ENCODE results near the gene NR3C2.

The NR3C2 gene

GRCh38 chr4:148112231-148112982 lies 329.8 kb downstream of the NR3C2 start:
- TF ChIP-seq CTCF (IDR thresholded peaks at IDR 0.05) (no peak), ZFX (IDR thresholded peaks at IDR 0.05; ENCODE audit: borderline replicate concordance) (no peak)
- H3K27ac ChIP-seq, result no peak overlapping the region

DNA sequence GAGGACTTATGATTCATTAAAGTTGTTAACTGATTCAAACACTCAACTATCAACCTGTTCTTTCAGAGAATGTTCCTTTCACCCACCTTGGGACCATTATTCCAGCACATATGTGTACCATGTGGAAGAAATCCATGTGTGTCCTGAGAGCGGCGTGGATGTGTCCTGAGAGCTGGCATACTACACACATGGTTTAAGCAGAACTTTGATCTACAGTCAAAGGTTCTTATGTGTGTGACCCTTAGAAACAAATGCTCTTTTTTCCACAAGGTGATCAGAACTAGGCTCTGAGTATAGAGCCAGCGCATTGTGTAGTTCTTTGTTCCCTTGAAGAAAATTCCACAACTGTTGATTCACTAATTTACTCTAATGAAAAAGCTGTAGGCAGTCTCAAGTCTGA lies 332.0 kb downstream of the NR3C2 start:
- H3K27ac ChIP-seq, result no peak overlapping the region
- TF ChIP-seq CTCF (IDR thresholded peaks at IDR 0.05) (no peak), ZFX (IDR thresholded peaks at IDR 0.05; ENCODE audit: borderline replicate concordance) (no peak)

GRCh38 chr4:148109216-148109615 lies 333.0 kb downstream of the NR3C2 start:
- H3K27ac ChIP-seq, result no peak overlapping the region
- TF ChIP-seq ZFX (IDR thresholded peaks at IDR 0.05; ENCODE audit: borderline replicate concordance) (no peak), CTCF (IDR thresholded peaks at IDR 0.05) (no peak)

DNA sequence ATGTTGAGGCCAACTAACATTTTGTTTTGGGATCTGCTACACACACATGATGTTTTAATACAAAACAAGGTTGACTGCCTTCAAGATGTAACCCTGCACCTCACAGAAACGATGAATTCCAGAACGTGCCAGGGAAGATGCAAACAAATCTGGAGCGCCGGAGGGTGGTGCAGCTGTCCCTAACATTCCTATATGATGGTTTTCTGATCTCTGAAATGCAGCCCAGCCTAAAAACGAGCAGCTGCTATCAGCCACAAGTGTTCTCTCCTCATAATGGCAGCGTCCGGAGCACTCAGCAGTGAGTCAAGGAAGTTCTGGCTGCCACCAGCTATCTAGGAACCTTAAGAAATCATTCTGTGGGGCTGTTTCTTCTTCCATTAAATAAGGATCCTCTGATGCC lies 333.4 kb downstream of the NR3C2 start:
- no peak for TF ChIP-seq CTCF (IDR thresholded peaks at IDR 0.05)
- TF ChIP-seq ZFX (IDR thresholded peaks at IDR 0.05; ENCODE audit: borderline replicate concordance), result no peak

DNA sequence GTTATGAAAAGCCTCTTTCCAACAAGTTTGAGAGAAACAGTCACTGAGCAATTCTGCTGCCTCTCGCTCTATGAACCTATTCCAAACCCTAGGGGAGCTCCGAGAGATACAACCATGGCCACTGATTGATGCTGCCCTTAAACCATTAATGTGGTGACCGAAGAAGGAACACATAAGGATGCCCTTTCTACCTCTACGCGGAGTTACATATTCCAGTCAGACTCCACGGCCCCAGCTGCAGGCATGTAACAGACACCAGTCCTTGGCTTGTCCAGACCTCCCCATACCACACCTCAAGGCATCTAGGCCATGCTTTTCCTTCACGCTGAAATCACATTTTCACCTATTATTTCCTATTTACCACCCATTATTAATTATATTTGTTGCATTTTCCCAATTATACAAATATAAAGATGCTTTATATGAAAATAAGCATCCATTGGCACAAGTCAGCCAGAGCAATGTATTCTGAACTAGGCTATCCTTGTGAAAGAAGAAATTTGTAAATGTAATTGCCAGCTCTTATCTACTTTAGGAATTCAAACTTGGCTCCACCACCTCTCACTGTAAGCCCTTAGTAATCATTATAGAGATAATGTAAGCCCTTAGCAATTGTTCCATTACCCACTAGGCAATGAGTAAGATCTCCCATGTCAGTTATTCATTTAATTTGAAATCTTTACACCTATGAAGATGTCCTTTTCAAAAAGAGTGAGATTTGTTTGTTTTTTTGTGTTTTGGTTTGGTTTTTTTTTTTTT lies 338.4 kb downstream of the NR3C2 start:
- no peak overlapping the region for H3K27ac ChIP-seq
- TF ChIP-seq ZFX (IDR thresholded peaks at IDR 0.05; ENCODE audit: borderline replicate concordance) (no peak), CTCF (IDR thresholded peaks at IDR 0.05) (no peak)

More for the DNA sequence above, 333.4 kb downstream of the NR3C2 start:
- H3K27ac ChIP-seq, result no peak overlapping the region

DNA sequence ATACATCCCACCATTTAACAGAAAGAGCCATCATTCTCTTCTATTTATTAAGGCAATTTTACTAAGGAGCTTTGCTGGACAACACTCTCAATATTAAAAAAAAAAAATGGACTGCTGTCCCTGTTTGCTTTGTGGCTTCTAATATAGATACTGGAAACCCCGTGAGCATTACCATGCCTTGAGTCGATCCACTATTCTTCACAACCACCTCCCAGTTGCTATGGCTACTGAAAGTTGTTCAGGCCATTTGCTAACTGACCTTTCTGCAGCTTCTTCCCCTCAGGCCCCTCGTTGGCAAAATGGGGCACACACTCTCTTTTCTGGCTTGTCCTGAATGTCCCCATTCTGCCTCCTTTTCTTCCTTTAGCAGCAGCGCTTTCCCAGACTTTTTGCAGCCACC lies 340.4 kb downstream of the NR3C2 start:
- TF ChIP-seq CTCF (IDR thresholded peaks at IDR 0.05), result no peak
- TF ChIP-seq ZFX (IDR thresholded peaks at IDR 0.05; ENCODE audit: borderline replicate concordance), result no peak

GRCh38 chr4:148101235-148101634 lies 341.0 kb downstream of the NR3C2 start:
- TF ChIP-seq ZFX (IDR thresholded peaks at IDR 0.05; ENCODE audit: borderline replicate concordance), result no peak
- TF ChIP-seq CTCF (IDR thresholded peaks at IDR 0.05), result no peak
- no peak overlapping the region for H3K27ac ChIP-seq

More for the DNA sequence above, 340.4 kb downstream of the NR3C2 start:
- no peak overlapping the region for H3K27ac ChIP-seq
